Chondrocyte (in vitro differentiated cells): Measurements from ENCODE around the gene TSPAN9. TPM values are rescaled to one million over a fixed set of nuclear protein-coding genes. Genes with fewer than 3 reads are reported as not detected.

ENCODE experiments used
- DNase-seq: peaks from one replicate; pipeline ENCODE4 v3.0.0; 2021; ENCODE audit warnings: mixed read lengths, low spot score
- H3K27ac Mint-ChIP-seq: one replicate; pipeline ENCODE4 v1.8.0; 2021; ENCODE audit warnings: mild to moderate bottlenecking, moderate library complexity, mixed read lengths; ENCODE audit not compliant: unreplicated experiment
- H3K27me3 Mint-ChIP-seq: 2 replicates; pipeline ENCODE4 v1.8.0; 2021; ENCODE audit warnings: low read depth, mixed read lengths
- H3K36me3 Mint-ChIP-seq: 2 replicates; pipeline ENCODE4 v1.8.0; 2021; ENCODE audit warnings: low read depth, mixed read lengths
- H3K4me1 Mint-ChIP-seq: 2 replicates; pipeline ENCODE4 v1.8.0; 2021; ENCODE audit warnings: low read depth, mild to moderate bottlenecking, mixed read lengths
- H3K4me3 Mint-ChIP-seq: one replicate; pipeline ENCODE4 v1.8.0; 2021; ENCODE audit warnings: mild to moderate bottlenecking, moderate library complexity, mixed read lengths; ENCODE audit not compliant: unreplicated experiment
- H3K9me3 Mint-ChIP-seq: 2 replicates; pipeline ENCODE4 v1.8.0; 2021; ENCODE audit warnings: low read depth, mixed read lengths
- CTCF ChIP-seq: fragments of 200-600 bp; sonication (generic); IDR thresholded peaks from 2 replicates; pipeline ENCODE4 v1.5.0; 2021; ENCODE audit warnings: antibody characterized with exemption, mild to moderate bottlenecking, moderate library complexity
- total RNA-seq: library from RNA; stranded (reverse); gene quantifications from 3 replicates; pipeline ENCODE4 v1.2.1, GENCODE V29; 2021

TSPAN9 gene
- total RNA-seq, 1 donor from 2014 or later = 50.4 TPM

GRCh38 chr12:3320881-3321509 lies 243.8 kb downstream of the TSPAN9 start:
- Mint-ChIP-seq H3K36me3 (no peaks in the 10 kb centered on the region), H3K27me3 (peaks cover 54% of the 10 kb centered on the region), H3K4me1 (no peaks in the 10 kb centered on the region), H3K27ac (no peak overlapping the region), H3K4me3 (no peak overlapping the region), H3K9me3 (no peaks in the 10 kb centered on the region)
- no peak for DNase-seq
- no peak for TF ChIP-seq CTCF

GRCh38 chr12:3321881-3322280 lies 244.7 kb downstream of the TSPAN9 start:
- no peak for TF ChIP-seq CTCF
- DNase-seq = no peak
- Mint-ChIP-seq H3K27ac (no peak overlapping the region), H3K4me3 (no peak overlapping the region), H3K9me3 (no peaks in the 10 kb centered on the region), H3K36me3 (no peaks in the 10 kb centered on the region), H3K27me3 (peaks cover 56% of the 10 kb centered on the region), H3K4me1 (no peaks in the 10 kb centered on the region)

GRCh38 chr12:3323002-3323685 lies 246.0 kb downstream of the TSPAN9 start:
- no peaks in the 10 kb centered on the region for H3K36me3 Mint-ChIP-seq
- no peak overlapping the region for H3K4me3 Mint-ChIP-seq
- H3K27me3 Mint-ChIP-seq = peaks cover 62% of the 10 kb centered on the region
- no peaks in the 10 kb centered on the region for H3K9me3 Mint-ChIP-seq
- no peaks in the 10 kb centered on the region for H3K4me1 Mint-ChIP-seq
- H3K27ac Mint-ChIP-seq = no peak overlapping the region
- no peak for DNase-seq
- no peak for TF ChIP-seq CTCF

- no peak overlapping the region for H3K4me3 Mint-ChIP-seq
- H3K36me3 Mint-ChIP-seq = no peaks in the 10 kb centered on the region
- no peaks in the 10 kb centered on the region for H3K4me1 Mint-ChIP-seq
- no peak for DNase-seq
- TF ChIP-seq CTCF = no peak
- H3K27me3 Mint-ChIP-seq = peaks cover 48% of the 10 kb centered on the region
- no peaks in the 10 kb centered on the region for H3K9me3 Mint-ChIP-seq
- H3K27ac Mint-ChIP-seq = no peak overlapping the region
These were observed 248.6 kb downstream of the TSPAN9 start for GRCh38 chr12:3325736-3326135.

- no peak for TF ChIP-seq CTCF
- Mint-ChIP-seq H3K27ac (no peak overlapping the region), H3K4me3 (no peak overlapping the region), H3K4me1 (no peaks in the 10 kb centered on the region), H3K9me3 (no peaks in the 10 kb centered on the region), H3K36me3 (no peaks in the 10 kb centered on the region), H3K27me3 (peaks cover 48% of the 10 kb centered on the region)
- no peak for DNase-seq
These were observed 249.1 kb downstream of the TSPAN9 start for GRCh38 chr12:3326156-3326849.
